ENCODE measurements around the gene OBI1. TPM values are rescaled to one million over a fixed set of nuclear protein-coding genes. Genes with fewer than 3 reads are reported as not detected.

The OBI1 gene
- polyA plus RNA-seq, 2 of the 4 experiments (the other 2 are of a cell fraction) = 8.7 to 13.9 TPM

DNA sequence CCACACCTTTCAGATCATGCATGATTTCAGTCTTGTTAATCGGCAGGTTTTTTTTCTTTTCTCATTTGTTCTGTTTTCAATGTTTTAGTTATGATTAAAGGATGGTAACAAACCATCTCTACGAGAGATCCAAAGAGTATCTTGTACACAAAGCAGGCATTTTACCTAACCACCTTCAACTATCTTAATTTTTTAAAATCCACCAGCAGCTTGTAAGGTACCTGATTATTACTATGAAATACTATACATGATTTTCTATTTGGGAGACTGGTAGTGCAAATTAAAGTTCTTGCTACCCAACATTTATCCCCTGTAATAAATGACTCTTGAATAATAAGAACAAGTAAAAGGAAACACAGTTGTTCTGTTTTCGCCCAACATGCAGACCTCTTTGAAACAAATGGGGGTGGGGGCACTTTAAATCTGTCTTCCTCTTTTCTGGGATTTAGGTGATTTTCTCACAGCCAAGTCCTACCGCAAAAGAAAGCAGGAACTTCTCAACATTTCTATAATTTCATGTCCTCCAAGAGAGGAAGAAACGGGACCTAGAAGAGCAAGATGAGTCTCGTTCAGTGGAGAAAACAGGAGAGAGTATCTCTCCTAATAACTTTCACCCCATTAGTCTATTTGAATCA is 59.2 kb downstream of the OBI1 start:
- ChIA-PET CTCF (no interaction called here), POLR2A (no interaction called here)
- H3K27ac ChIP-seq = no peak overlapping the region
- 80% methylated on average over 6 of the region's 6 CpGs for WGBS (ENCODE audit: missing lambda C conversion rate)
- DNase-seq (ENCODE audit: low read depth in 1 of 2, low spot score in 1 of 2) (no peak), ATAC-seq (no peak), FAIRE-seq (no peak)
- H3K4me2 ChIP-seq = no peak overlapping the region
- TF ChIP-seq EHF (CRISPR knock-in tag; IDR thresholded peaks at IDR 0.05) = no peak
- TF ChIP-seq HDAC2 (IDR thresholded peaks at IDR 0.05) = no peak
- no peak for TF ChIP-seq ZNF302 (CRISPR knock-in tag; IDR thresholded peaks at IDR 0.05)
- no peak for TF ChIP-seq CBX8 (IDR thresholded peaks at IDR 0.05)
- TF ChIP-seq RNF2 (IDR thresholded peaks at IDR 0.05; ENCODE audit: borderline replicate concordance, low read depth) = no peak
- TF ChIP-seq, protein P1, sequence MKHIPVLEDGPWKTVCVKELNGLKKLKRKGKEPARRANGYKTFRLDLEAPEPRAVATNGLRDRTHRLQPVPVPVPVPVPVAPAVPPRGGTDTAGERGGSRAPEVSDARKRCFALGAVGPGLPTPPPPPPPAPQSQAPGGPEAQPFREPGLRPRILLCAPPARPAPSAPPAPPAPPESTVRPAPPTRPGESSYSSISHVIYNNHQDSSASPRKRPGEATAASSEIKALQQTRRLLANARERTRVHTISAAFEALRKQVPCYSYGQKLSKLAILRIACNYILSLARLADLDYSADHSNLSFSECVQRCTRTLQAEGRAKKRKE (CRISPR knock-in tag; IDR thresholded peaks at IDR 0.05; ENCODE audit: low read depth) = no peak
- TF ChIP-seq CBX2 (IDR thresholded peaks at IDR 0.05; ENCODE audit: borderline replicate concordance, low read depth) = no peak
- no peak for TF ChIP-seq RFX5 (IDR thresholded peaks at IDR 0.05)
- no peak for TF ChIP-seq HEYL (CRISPR knock-in tag; IDR thresholded peaks at IDR 0.05)
- TF ChIP-seq HOXB13 (CRISPR knock-in tag; IDR thresholded peaks at IDR 0.05; ENCODE audit: low read depth) = no peak
- no peak for TF ChIP-seq KDM1A (IDR thresholded peaks at IDR 0.05; ENCODE audit: low read depth)
- TF ChIP-seq RARB (CRISPR knock-in tag; IDR thresholded peaks at IDR 0.05) = no peak
- TF ChIP-seq, protein P2, sequence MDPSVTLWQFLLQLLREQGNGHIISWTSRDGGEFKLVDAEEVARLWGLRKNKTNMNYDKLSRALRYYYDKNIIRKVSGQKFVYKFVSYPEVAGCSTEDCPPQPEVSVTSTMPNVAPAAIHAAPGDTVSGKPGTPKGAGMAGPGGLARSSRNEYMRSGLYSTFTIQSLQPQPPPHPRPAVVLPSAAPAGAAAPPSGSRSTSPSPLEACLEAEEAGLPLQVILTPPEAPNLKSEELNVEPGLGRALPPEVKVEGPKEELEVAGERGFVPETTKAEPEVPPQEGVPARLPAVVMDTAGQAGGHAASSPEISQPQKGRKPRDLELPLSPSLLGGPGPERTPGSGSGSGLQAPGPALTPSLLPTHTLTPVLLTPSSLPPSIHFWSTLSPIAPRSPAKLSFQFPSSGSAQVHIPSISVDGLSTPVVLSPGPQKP (IDR thresholded peaks at IDR 0.05; ENCODE audit: low read depth, low read length) = no peak
- TF ChIP-seq TFCP2L1 (CRISPR knock-in tag; IDR thresholded peaks at IDR 0.05) = no peak
- TF ChIP-seq, protein P3, sequence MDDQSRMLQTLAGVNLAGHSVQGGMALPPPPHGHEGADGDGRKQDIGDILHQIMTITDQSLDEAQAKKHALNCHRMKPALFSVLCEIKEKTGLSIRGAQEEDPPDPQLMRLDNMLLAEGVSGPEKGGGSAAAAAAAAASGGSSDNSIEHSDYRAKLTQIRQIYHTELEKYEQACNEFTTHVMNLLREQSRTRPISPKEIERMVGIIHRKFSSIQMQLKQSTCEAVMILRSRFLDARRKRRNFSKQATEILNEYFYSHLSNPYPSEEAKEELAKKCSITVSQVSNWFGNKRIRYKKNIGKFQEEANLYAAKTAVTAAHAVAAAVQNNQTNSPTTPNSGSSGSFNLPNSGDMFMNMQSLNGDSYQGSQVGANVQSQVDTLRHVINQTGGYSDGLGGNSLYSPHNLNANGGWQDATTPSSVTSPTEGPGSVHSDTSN (IDR thresholded peaks at IDR 0.05) = no peak
- no peak for TF ChIP-seq ESRRA (IDR thresholded peaks at IDR 0.05; ENCODE audit: borderline replicate concordance, low read length)
- TF ChIP-seq ZFP36 (IDR thresholded peaks at IDR 0.05; ENCODE audit: borderline replicate concordance, partially characterized antibody) = no peak
- no peaks in the 10 kb centered on the region for H3K9me3 ChIP-seq
- 0 out of 3 replicates have a peak, but pooled peaks cover 5% of the 10 kb centered on the region for H3K4me1 ChIP-seq
- no peak overlapping the region for H3K4me3 ChIP-seq

DNA sequence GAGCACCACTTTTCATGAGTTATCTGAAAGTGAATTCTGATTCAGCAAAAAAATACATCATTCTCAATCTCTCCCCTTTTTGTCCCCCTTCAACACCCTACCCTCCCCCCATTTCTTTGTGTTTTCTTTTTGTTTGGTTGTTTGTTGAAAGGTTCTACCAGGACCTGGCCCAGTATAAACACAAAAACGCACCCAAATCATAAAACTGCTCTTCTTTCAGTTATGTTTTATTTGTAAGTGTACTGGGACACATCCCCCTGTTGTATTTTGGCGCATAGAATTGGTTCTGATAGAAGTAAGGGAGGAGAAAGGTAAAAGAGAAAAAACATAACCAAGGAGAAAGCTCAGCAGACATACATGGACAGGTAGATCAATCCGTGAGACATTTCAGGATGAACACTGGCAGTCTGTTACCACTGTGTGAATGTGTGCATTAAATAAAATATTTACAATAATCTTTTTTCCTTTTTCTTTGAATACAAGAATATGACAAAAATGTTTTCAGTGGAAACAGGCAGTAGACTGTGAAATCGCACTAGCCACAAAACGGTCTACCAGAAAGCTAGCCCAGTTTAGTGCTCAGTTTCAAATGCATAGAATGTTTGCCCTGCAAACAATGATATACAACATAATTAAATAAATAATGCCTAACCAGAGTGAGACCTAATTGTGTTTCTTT is 59.9 kb downstream of the OBI1 start:
- DNase-seq (ENCODE audit: low read depth in 1 of 2, low spot score in 1 of 2) (no peak), FAIRE-seq (no peak), ATAC-seq (no peak)
- H3K27ac ChIP-seq = no peak overlapping the region
- no peak overlapping the region for H3K4me3 ChIP-seq
- H3K4me1 ChIP-seq = 0 out of 3 replicates have a peak, but pooled peaks cover 4% of the 10 kb centered on the region
- ChIA-PET POLR2A (no interaction called here), CTCF (no interaction called here)
- no peak for TF ChIP-seq SMC3 (IDR thresholded peaks at IDR 0.05)
- TF ChIP-seq, protein P4, sequence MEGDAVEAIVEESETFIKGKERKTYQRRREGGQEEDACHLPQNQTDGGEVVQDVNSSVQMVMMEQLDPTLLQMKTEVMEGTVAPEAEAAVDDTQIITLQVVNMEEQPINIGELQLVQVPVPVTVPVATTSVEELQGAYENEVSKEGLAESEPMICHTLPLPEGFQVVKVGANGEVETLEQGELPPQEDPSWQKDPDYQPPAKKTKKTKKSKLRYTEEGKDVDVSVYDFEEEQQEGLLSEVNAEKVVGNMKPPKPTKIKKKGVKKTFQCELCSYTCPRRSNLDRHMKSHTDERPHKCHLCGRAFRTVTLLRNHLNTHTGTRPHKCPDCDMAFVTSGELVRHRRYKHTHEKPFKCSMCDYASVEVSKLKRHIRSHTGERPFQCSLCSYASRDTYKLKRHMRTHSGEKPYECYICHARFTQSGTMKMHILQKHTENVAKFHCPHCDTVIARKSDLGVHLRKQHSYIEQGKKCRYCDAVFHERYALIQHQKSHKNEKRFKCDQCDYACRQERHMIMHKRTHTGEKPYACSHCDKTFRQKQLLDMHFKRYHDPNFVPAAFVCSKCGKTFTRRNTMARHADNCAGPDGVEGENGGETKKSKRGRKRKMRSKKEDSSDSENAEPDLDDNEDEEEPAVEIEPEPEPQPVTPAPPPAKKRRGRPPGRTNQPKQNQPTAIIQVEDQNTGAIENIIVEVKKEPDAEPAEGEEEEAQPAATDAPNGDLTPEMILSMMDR (IDR thresholded peaks at IDR 0.05) = no peak
- TF ChIP-seq FOSB (CRISPR knock-in tag; IDR thresholded peaks at IDR 0.05) = no peak
- TF ChIP-seq, protein P5, sequence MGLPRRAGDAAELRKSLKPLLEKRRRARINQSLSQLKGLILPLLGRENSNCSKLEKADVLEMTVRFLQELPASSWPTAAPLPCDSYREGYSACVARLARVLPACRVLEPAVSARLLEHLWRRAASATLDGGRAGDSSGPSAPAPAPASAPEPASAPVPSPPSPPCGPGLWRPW (IDR thresholded peaks at IDR 0.05) = no peak
- TF ChIP-seq TP53 (CRISPR knock-in tag; IDR thresholded peaks at IDR 0.05) = no peak
- TF ChIP-seq FOSL2 (IDR thresholded peaks at IDR 0.05) = no peak
- no peak for TF ChIP-seq FOSL2 (CRISPR knock-in tag; IDR thresholded peaks at IDR 0.05)
- no peak for TF ChIP-seq POLR2AphosphoS2 (conservative IDR thresholded peaks at IDR 0.05; ENCODE audit: low read length)
- no peak for TF ChIP-seq FOXS1 (CRISPR knock-in tag; IDR thresholded peaks at IDR 0.05)
- TF ChIP-seq HOXB13 (CRISPR knock-in tag; IDR thresholded peaks at IDR 0.05; ENCODE audit: low read depth) = no peak
- TF ChIP-seq PHF8 (IDR thresholded peaks at IDR 0.05; ENCODE audit: borderline replicate concordance, low read depth) = no peak
- TF ChIP-seq, protein P2 (IDR thresholded peaks at IDR 0.05; ENCODE audit: low read depth, low read length) = no peak
- TF ChIP-seq CHD4 (IDR thresholded peaks at IDR 0.05; ENCODE audit: borderline replicate concordance) = no peak
- no peak for TF ChIP-seq ZNF302 (CRISPR knock-in tag; IDR thresholded peaks at IDR 0.05)
- H3K4me2 ChIP-seq = no peak overlapping the region
- 84% methylated on average over 5 of the region's 5 CpGs for WGBS (ENCODE audit: missing lambda C conversion rate)
- no peaks in the 10 kb centered on the region for H3K9me3 ChIP-seq
